ENCODE data around the gene CD14.
A peak's percentile ranks its signal among the peaks of the same experiment; 100 is the strongest.

The CD14 gene

GRCh38 chr5:140633021-140633471, at the start of gene CD14:
CD14 (minus strand) TSS chr5:140633175; CDS start chr5:140633071, 104 bp downstream.
- CTCF ChIA-PET: interaction anchor here (0.8 to 4.6 kb wide), 6 partner anchors 10 to 270 kb away, joined by 3 to 36 read pairs (median 4); partner anchors contain the start of gene EIF4EBP3
- POLR2A ChIA-PET: interaction anchor here (1.0 kb wide), 1 partner anchor 75 kb away, joined by 3 read pairs; the partner anchor contains the start of gene SRA1
- no peak for DNase-seq (ENCODE audit: low read depth, low spot score)
- H3K4me3 ChIP-seq (ENCODE audit: low read depth, low read length): peak within 1 kb of the TSS; percentile 56
- TF ChIP-seq, protein P1, sequence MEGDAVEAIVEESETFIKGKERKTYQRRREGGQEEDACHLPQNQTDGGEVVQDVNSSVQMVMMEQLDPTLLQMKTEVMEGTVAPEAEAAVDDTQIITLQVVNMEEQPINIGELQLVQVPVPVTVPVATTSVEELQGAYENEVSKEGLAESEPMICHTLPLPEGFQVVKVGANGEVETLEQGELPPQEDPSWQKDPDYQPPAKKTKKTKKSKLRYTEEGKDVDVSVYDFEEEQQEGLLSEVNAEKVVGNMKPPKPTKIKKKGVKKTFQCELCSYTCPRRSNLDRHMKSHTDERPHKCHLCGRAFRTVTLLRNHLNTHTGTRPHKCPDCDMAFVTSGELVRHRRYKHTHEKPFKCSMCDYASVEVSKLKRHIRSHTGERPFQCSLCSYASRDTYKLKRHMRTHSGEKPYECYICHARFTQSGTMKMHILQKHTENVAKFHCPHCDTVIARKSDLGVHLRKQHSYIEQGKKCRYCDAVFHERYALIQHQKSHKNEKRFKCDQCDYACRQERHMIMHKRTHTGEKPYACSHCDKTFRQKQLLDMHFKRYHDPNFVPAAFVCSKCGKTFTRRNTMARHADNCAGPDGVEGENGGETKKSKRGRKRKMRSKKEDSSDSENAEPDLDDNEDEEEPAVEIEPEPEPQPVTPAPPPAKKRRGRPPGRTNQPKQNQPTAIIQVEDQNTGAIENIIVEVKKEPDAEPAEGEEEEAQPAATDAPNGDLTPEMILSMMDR (IDR thresholded peaks at IDR 0.05; ENCODE audit: insufficient read depth, low read length, missing control alignments): no peak

DNA sequence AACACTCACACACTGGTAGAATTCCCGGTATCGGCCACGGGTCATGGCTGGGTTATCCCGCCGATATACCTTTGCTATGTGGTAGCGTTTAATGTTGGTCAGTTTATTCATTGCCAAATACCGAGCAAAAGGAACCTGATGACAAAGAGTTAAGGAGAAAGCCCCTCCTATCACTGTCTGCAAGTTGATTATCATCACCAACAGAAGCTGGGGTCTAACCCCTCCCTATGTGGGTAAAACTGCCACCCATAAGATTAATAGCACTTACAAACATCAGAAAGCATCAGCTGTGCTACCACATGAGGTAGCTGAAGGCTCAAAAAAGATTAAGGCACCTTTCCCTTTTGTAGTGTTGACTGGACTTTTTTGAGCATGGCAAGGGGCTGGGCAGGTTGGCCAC, 46.0 kb upstream of the CD14 start:
- H3K4me3 ChIP-seq (ENCODE audit: low read depth, low read length): no peak overlapping the region
- ChIA-PET POLR2A (no interaction called here), CTCF (no interaction called here)
- TF ChIP-seq, protein P1 (IDR thresholded peaks at IDR 0.05; ENCODE audit: insufficient read depth, low read length, missing control alignments): no peak
- no peak for DNase-seq (ENCODE audit: low read depth, low spot score)

DNA sequence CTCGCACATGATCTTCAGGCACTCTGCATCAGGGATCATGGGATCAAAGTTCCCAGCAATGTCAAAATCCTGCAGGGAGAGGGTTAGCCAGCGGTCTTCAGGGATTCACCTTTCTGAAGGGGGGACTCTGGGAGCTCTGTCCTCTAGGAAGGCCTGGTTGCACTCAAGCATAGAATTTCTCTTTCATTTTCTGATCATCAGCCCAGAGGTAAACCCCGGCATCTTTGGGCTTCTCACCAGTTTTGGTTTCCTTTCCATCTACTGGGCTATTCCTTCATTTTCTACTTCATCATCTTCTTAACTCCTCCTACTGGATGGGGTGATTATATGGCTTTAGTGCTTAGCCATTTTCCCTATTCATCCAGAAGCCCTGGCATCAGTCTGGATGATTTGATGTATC, 45.0 kb upstream of the CD14 start:
- ChIA-PET CTCF (interaction anchor here (1.7 kb wide), 1 partner anchor 12 kb away, joined by 6 read pairs; the partner anchor contains the start of genes HARS1 and HARS2), POLR2A (no interaction called here)
- H3K4me3 ChIP-seq (ENCODE audit: low read depth, low read length): no peak overlapping the region
- TF ChIP-seq, protein P1 (IDR thresholded peaks at IDR 0.05; ENCODE audit: insufficient read depth, low read length, missing control alignments): no peak
- no peak for DNase-seq (ENCODE audit: low read depth, low spot score)

- ChIA-PET POLR2A (interaction anchor here (0.5 to 1.1 kb wide), 2 partner anchors 16 to 118 kb away, joined by 5 read pairs; partner anchors contain the start of genes HARS1 and HARS2), CTCF (interaction anchor here (0.8 to 1.3 kb wide), 2 partner anchors 12 to 128 kb away, joined by 3 read pairs; partner anchors contain the start of gene EIF4EBP3)
- TF ChIP-seq, protein P1 (IDR thresholded peaks at IDR 0.05; ENCODE audit: insufficient read depth, low read length, missing control alignments): no peak
- no peak for DNase-seq (ENCODE audit: low read depth, low spot score)
- no peak overlapping the region for H3K4me3 ChIP-seq (ENCODE audit: low read depth, low read length)
These were observed 41.7 kb upstream of the CD14 start for GRCh38 chr5:140674629-140675028.

DNA sequence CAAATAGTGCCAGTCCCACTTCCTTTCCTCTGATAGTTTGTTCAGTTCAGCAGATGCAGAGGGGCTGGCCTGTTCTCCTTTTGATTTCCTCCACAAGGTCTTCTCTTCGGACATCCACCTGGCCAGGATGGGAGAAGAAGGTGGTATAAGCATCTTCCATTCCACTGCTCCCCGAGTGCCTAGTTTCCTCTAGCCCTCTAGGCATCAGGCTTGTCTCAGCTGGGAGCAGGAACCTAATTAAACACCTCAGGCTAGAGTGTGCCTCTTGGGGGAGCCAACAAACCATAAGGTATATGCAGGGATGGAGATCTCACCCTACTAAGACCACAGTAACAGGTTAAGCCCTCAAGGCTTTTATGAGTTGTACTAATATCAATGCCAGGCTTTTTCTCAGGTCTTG, 41.2 kb upstream of the CD14 start:
- ChIA-PET CTCF (interaction anchor here (0.8 to 1.3 kb wide), 2 partner anchors 12 to 127 kb away, joined by 3 read pairs; partner anchors contain the start of gene EIF4EBP3), POLR2A (interaction anchor here (0.5 to 1.1 kb wide), 3 partner anchors 17 to 118 kb away, joined by 4 to 5 read pairs (median 5); partner anchors contain the start of genes HARS1 and HARS2)
- TF ChIP-seq, protein P1 (IDR thresholded peaks at IDR 0.05; ENCODE audit: insufficient read depth, low read length, missing control alignments): no peak
- H3K4me3 ChIP-seq (ENCODE audit: low read depth, low read length): no peak overlapping the region
- DNase-seq (ENCODE audit: low read depth, low spot score): no peak

DNA sequence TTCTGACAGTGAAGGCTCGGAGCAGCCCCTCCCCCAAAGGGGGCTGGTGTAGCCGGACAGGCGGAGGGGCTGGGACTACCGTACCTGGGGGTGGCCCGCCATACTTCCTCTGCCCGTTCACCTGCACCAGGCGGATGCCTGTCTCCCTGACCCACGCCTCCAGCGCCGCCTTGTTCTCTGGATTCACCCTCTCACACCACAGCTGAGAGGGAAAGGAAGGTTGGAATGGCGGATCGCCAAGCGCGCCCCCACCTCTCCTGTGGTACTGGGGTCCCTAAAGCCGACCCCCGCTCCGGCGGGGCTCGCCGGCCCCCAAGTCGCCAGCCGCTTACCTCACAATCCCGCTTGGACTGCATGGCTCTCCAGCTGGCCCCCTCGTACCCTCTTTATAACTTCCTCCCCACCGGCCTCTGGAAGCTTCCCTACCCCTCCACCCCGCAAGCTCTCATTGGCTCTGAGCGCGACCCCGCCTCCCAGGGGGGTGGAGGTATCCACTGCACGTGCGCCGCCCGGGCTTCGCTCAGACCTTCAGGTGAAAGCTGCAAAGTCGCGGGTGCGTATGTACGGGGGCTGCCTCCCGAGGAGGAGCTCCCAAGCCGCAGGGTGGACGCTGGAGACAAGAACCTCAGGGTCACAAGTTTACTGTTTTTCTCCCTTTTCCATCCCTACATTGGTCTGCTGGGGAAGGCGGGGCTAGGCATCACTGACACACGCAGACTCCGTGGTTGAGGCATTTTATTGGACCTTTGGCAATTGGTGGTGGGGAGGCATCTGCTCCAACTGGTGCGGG, 40.4 kb upstream of the CD14 start, which contains the start of gene DND1:
DND1 (minus strand) TSS at position 390 of the 790 bp plus-strand sequence; CDS start at position 356, 34 bp downstream.
- TF ChIP-seq, protein P1 (IDR thresholded peaks at IDR 0.05; ENCODE audit: insufficient read depth, low read length, missing control alignments): no peak
- CTCF ChIA-PET: no interaction called here
- no peak within 1 kb of the TSS for H3K4me3 ChIP-seq (ENCODE audit: low read depth, low read length)
- POLR2A ChIA-PET: interaction anchor here (1.1 kb wide), 1 partner anchor 18 kb away, joined by 4 read pairs; the partner anchor contains the start of genes HARS1 and HARS2
- DNase-seq (ENCODE audit: low read depth, low spot score): no peak
